ENCODE results near the gene PDYN.

PDYN gene

GRCh38 chr20:1944345-1945091, 49.3 kb downstream of the PDYN start:
- Histone ChIP-seq H2AFZ (ENCODE audit: low read depth, low read length) (no peak overlapping the region), H3K4me1 (ENCODE audit: insufficient read depth, low read length) (no peaks in the 10 kb centered on the region), H3K79me2 (ENCODE audit: insufficient read depth, low read length) (no peaks in the 10 kb centered on the region), H3K27ac (ENCODE audit: low read length) (no peak overlapping the region), H3K4me3 (ENCODE audit: low read depth in 1 of 2, low read length in 2 of 2) (no peak overlapping the region), H3K4me2 (ENCODE audit: insufficient read depth, low read length) (no peak overlapping the region), H4K20me1 (ENCODE audit: insufficient read depth, low read length) (no peaks in the 10 kb centered on the region), H3K27me3 (ENCODE audit: insufficient read depth, low read length, poor library complexity) (peaks cover 41% of the 10 kb centered on the region), H3K36me3 (ENCODE audit: insufficient read depth, low read length) (no peaks in the 10 kb centered on the region), H3K9ac (ENCODE audit: low read depth, low read length) (no peak overlapping the region), H3K9me3 (ENCODE audit: insufficient read depth, low read length, severe bottlenecking) (no peaks in the 10 kb centered on the region)
- ATAC-seq (ENCODE audit: insufficient read depth, low read depth) (no peak), DNase-seq (no peak)
- TF ChIP-seq CTCF (IDR thresholded peaks at IDR 0.05; ENCODE audit: borderline replicate concordance, extremely low read depth, low read length, poor library complexity, severe bottlenecking) (no peak), EZH2 (IDR thresholded peaks at IDR 0.05; ENCODE audit: borderline replicate concordance, low read depth, low read length, severe bottlenecking) (no peak)

DNA sequence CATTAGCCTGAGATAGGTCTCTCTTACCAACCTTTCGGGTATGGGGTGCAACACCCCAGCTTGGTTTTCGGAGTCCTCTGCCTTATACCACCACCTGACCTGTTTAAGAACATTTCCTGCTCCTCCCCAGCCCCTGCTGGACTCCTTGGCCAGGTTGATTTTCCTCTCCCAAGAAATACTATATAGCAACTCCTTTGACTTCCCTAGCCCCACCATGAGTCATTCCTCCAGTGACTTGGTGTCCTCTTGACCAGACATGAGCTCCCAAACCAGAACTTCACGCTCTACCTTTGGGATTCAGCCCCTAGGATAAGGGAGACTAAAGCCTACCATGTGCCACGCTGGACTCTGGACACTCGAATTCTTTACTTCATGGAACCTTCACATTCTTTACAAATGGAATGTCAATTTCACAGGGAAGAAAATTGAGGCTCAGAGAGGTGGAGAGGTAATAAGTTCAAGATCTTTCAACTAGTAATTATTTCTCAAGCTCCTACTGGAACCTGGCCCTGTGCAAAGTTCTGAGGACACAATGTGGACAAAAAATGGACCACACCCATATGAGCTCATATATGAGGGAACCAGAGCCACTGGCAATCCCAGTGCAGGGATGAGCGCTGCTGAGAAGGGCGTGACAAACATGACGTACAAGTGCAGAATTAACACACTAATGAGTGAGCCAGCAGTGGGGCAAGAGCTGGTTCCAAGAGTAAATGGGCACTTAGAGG, 50.4 kb downstream of the PDYN start:
- TF ChIP-seq CTCF (IDR thresholded peaks at IDR 0.05; ENCODE audit: borderline replicate concordance, extremely low read depth, low read length, poor library complexity, severe bottlenecking), result no peak
- TF ChIP-seq EZH2 (IDR thresholded peaks at IDR 0.05; ENCODE audit: borderline replicate concordance, low read depth, low read length, severe bottlenecking), result no peak
- no peak for ATAC-seq (ENCODE audit: insufficient read depth, low read depth)
- no peak overlapping the region for H3K4me3 ChIP-seq (ENCODE audit: low read depth in 1 of 2, low read length in 2 of 2)
- no peak overlapping the region for H2AFZ ChIP-seq (ENCODE audit: low read depth, low read length)
- H3K9ac ChIP-seq (ENCODE audit: low read depth, low read length), result no peak overlapping the region
- H3K36me3 ChIP-seq (ENCODE audit: insufficient read depth, low read length), result no peaks in the 10 kb centered on the region
- H4K20me1 ChIP-seq (ENCODE audit: insufficient read depth, low read length), result no peaks in the 10 kb centered on the region; the same call in 1 of the 2 replicates
- peaks cover 48% of the 10 kb centered on the region for H3K27me3 ChIP-seq (ENCODE audit: insufficient read depth, low read length, poor library complexity)
- H3K27ac ChIP-seq (ENCODE audit: low read length), result no peak overlapping the region
- no peak overlapping the region for H3K4me2 ChIP-seq (ENCODE audit: insufficient read depth, low read length)
- no peaks in the 10 kb centered on the region for H3K79me2 ChIP-seq (ENCODE audit: insufficient read depth, low read length)
- no peaks in the 10 kb centered on the region for H3K9me3 ChIP-seq (ENCODE audit: insufficient read depth, low read length, severe bottlenecking)
- no peak for DNase-seq
- no peaks in the 10 kb centered on the region for H3K4me1 ChIP-seq (ENCODE audit: insufficient read depth, low read length)

DNA sequence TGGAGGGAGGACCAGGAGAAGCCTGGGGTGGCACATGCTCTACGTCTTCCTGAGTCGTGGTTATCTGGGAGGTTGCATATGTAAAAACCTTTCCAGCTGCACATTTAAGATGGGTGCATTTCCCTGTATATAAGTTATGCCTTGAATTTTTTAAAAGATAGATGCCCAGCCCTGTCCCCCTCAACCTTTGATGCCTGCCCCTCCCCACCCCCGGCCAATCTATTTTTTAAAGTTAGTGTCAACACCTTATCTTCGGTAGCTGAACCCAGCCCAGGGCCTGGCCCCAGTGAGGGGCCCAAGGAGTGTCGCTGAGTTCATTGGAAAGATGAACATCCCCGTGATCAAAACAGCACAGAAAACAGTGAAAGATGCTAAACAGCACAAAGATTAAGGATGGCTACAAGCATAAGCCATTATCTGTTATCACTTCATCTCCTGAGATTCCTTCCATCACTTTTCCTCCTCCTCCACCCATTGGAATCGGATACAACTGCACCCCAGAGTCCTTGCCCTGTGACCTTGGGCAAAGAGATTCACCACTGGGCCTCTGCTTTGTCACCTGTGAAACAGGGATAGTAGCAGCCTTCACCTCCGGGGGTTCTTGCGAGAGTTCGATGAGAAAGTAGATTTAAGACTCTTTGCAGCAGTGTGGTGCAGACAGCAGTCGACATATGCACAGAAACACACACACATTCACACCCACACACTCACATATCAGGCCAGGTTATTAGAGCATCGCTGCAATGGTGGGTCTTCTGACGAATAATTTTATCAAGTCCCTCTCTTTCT, 51.2 kb downstream of the PDYN start:
- Histone ChIP-seq H3K27me3 (ENCODE audit: insufficient read depth, low read length, poor library complexity) (peaks cover 48% of the 10 kb centered on the region), H3K4me1 (ENCODE audit: insufficient read depth, low read length) (no peaks in the 10 kb centered on the region), H3K36me3 (ENCODE audit: insufficient read depth, low read length) (no peaks in the 10 kb centered on the region), H3K9ac (ENCODE audit: low read depth, low read length) (no peak overlapping the region), H3K27ac (ENCODE audit: low read length) (no peak overlapping the region), H3K9me3 (ENCODE audit: insufficient read depth, low read length, severe bottlenecking) (no peaks in the 10 kb centered on the region), H3K79me2 (ENCODE audit: insufficient read depth, low read length) (no peaks in the 10 kb centered on the region), H2AFZ (ENCODE audit: low read depth, low read length) (no peak overlapping the region), H3K4me2 (ENCODE audit: insufficient read depth, low read length) (no peak overlapping the region), H4K20me1 (ENCODE audit: insufficient read depth, low read length) (no peaks in the 10 kb centered on the region; the same call in 1 of the 2 replicates), H3K4me3 (ENCODE audit: low read depth in 1 of 2, low read length in 2 of 2) (no peak overlapping the region)
- TF ChIP-seq CTCF (IDR thresholded peaks at IDR 0.05; ENCODE audit: borderline replicate concordance, extremely low read depth, low read length, poor library complexity, severe bottlenecking) (no peak), EZH2 (IDR thresholded peaks at IDR 0.05; ENCODE audit: borderline replicate concordance, low read depth, low read length, severe bottlenecking) (no peak)
- no peak for ATAC-seq (ENCODE audit: insufficient read depth, low read depth)
- DNase-seq, result no peak
